HG03432 (cell line): ENCODE results near the gene ST3GAL3.
"Not testable (repeated sequence)": the region's sequence is repeated elsewhere in the genome, so short reads cannot be mapped to it uniquely, and the experiment has no call there.

Experiments used
- ATAC-seq: cut with Tn5 transposase; IDR thresholded peaks from one replicate; pipeline ENCODE4 v1.9.1; 2021; ENCODE audit warnings: mild to moderate bottlenecking, moderate library complexity; ENCODE audit not compliant: unreplicated experiment

Gene ST3GAL3

GRCh38 chr1:43703836-43704235 lies 3.5 kb upstream of the ST3GAL3 start:
- no peak for ATAC-seq

GRCh38 chr1:43704838-43705237 lies 2.5 kb upstream of the ST3GAL3 start:
- ATAC-seq = no peak

GRCh38 chr1:43705334-43705733 lies 2.0 kb upstream of the ST3GAL3 start:
- ATAC-seq = no peak

GRCh38 chr1:43705982-43706597 lies 1.2 kb upstream of the ST3GAL3 start:
- ATAC-seq = no peak

GRCh38 chr1:43706598-43707189 lies 642 bp upstream of the ST3GAL3 start:
- ATAC-seq = no peak

- no peak for ATAC-seq
Measured at GRCh38 chr1:43708002-43708410, 670 bp downstream of the ST3GAL3 start.

- no peak for ATAC-seq
Measured at GRCh38 chr1:43711049-43711448, 3.7 kb downstream of the ST3GAL3 start.

- no peak for ATAC-seq
Measured at GRCh38 chr1:43711524-43712386, 4.4 kb downstream of the ST3GAL3 start.

- no peak for ATAC-seq
Measured at GRCh38 chr1:43716559-43717281, 9.4 kb downstream of the ST3GAL3 start.

- no peak for ATAC-seq
Measured at GRCh38 chr1:43719063-43719462, 11.7 kb downstream of the ST3GAL3 start.

GRCh38 chr1:43719670-43720419 lies 12.5 kb downstream of the ST3GAL3 start:
- ATAC-seq = not testable (repeated sequence)

- ATAC-seq = no peak
Measured at GRCh38 chr1:43722810-43723209, 15.5 kb downstream of the ST3GAL3 start.

- ATAC-seq = no peak
Measured at GRCh38 chr1:43729816-43730463, 22.6 kb downstream of the ST3GAL3 start.

GRCh38 chr1:43731867-43732531 lies 24.7 kb downstream of the ST3GAL3 start:
- no peak for ATAC-seq

- no peak for ATAC-seq
Measured at GRCh38 chr1:43736819-43737218, 29.5 kb downstream of the ST3GAL3 start.

- no peak for ATAC-seq
Measured at GRCh38 chr1:43742026-43742425, 34.7 kb downstream of the ST3GAL3 start.

GRCh38 chr1:43743206-43743605 lies 35.9 kb downstream of the ST3GAL3 start:
- ATAC-seq = no peak

GRCh38 chr1:43747736-43748135 lies 40.4 kb downstream of the ST3GAL3 start:
- ATAC-seq = no peak

- no peak for ATAC-seq
Measured at GRCh38 chr1:43750083-43750482, 42.7 kb downstream of the ST3GAL3 start.

GRCh38 chr1:43753422-43753821 lies 46.1 kb downstream of the ST3GAL3 start:
- ATAC-seq = no peak
